ENCODE results near the gene SLC25A42.

Gene SLC25A42

GRCh38 chr19:19051478-19052213 lies 12.1 kb upstream of the SLC25A42 start:
- no peak for FAIRE-seq

- FAIRE-seq: no peak
Measured at GRCh38 chr19:19052921-19053320, 10.9 kb upstream of the SLC25A42 start.

DNA sequence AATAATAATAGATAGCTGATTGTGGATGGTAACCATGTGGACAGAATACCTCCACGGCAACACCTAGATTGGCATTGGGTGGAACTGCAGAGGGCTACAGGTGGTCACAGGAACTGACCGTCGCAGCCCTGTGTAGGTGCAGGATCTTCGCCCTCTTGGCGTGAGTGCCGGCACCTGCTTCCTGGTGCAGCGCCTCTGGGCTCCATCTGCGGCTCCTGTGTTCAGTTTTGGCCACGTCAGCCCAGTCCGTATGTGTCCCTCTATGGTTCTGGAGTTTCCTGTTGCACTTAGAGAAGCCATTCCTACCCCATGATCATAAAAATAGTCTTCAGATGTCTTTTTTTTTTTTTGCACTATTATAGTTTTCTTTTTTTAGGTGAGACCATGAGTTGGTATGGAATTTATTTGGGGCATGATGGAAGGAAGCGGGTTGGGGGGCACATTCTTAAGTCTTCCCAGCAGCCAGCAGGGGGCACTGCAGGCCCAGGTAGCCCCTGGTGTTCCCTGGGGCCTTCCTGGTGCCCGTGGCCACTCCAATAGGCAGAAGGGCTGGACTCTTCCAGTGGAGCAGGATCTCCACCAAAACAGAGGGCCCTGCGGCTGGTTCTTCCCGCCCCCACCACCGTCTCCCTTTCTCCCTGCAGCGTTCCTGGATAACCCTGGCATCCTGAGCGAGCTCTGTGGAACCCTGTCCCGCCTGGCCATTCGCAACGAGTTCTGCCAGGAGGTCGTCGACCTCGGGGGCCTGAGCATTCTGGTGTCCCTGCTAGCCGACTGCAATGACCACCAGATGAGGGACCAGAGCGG lies 10.1 kb upstream of the SLC25A42 start:
- FAIRE-seq: no peak

DNA sequence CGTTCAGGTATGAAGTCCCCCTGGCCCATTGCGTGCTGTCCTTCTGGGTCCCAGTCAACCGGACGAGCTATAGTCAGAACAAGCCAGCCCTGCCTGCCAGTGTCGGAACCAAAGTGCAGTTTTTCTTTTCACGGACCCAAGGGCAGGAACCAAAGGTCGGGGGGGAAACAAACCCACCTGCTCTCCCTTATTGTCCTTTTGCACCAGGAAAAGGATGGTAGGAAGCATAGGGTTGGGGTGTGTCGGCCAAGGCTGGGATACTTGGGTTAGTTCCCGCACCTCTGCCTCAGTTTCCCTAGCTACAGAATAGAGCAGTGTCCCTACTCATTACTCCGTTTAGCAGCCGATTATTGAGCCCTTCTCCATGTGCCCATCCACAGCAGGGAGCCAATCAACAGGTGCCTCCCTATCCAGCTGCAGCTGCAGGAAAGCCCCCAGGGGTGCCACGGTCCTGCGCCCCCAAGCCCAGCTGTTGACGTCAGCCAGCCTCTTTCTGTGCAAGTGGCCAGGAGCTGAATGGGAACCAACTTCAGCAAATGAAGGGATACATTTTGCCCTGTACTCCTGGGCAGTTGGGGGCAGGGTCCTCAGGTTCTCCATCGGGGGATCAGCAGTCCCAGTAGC lies 9.4 kb upstream of the SLC25A42 start:
- no peak for FAIRE-seq

GRCh38 chr19:19054939-19055440 lies 8.8 kb upstream of the SLC25A42 start:
- no peak for FAIRE-seq

DNA sequence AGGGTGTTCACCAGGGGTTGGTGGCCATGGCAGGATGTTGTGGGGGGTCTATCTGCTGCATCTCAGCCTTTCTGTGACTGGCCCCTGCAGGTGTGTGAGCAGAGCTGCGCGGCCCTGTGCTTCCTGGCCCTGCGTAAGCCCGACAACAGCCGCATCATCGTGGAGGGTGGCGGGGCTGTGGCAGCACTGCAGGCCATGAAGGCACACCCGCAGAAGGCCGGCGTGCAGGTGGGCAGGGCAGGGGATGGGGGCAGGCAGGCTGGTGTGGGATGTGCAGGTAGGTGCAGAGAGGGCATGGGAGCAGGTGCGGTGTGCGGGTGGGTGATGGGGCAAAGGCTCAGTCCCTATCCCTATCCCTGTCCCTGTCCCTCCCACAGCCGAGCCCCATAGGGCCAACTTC lies 8.1 kb upstream of the SLC25A42 start:
- FAIRE-seq: no peak

- no peak for FAIRE-seq
Measured at GRCh38 chr19:19056636-19057275, 7.0 kb upstream of the SLC25A42 start.

DNA sequence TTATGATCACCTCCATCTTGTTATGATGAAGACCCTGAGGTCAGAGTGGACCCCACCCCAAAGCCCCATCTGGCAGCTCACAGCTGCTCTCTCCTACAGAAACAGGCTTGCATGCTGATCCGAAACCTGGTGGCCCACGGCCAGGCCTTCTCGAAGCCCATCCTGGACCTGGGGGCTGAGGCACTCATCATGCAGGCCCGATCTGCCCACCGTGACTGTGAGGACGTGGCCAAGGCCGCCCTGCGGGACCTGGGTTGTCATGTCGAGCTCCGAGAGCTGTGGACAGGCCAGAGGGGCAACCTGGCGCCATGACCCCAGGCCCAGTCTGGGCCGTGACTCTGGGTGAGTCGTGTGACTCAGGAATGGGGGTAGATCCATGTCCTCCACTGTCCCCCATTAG lies 6.5 kb upstream of the SLC25A42 start:
- FAIRE-seq: no peak

DNA sequence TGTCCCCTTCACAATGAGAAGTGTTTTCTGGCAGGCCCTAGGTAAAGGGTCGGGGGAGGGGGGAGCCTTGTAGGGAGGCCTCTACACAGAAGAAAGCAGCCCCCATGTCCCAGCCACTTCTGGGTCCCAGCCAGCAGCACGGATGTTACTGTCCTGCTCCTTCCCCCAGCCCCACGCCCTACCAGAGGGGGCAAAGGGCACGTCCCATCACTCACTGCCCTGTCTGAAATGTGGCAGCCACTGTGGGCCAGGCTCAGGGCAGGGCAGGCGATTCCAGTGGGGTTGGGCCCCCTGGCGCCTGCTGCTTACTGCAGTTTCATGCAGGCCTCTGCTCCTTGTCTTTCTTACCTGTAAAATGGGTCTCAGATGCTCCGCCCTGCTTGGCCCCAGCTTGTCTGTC lies 6.1 kb upstream of the SLC25A42 start:
- FAIRE-seq: no peak

GRCh38 chr19:19059018-19059836 lies 4.6 kb upstream of the SLC25A42 start:
- no peak for FAIRE-seq

DNA sequence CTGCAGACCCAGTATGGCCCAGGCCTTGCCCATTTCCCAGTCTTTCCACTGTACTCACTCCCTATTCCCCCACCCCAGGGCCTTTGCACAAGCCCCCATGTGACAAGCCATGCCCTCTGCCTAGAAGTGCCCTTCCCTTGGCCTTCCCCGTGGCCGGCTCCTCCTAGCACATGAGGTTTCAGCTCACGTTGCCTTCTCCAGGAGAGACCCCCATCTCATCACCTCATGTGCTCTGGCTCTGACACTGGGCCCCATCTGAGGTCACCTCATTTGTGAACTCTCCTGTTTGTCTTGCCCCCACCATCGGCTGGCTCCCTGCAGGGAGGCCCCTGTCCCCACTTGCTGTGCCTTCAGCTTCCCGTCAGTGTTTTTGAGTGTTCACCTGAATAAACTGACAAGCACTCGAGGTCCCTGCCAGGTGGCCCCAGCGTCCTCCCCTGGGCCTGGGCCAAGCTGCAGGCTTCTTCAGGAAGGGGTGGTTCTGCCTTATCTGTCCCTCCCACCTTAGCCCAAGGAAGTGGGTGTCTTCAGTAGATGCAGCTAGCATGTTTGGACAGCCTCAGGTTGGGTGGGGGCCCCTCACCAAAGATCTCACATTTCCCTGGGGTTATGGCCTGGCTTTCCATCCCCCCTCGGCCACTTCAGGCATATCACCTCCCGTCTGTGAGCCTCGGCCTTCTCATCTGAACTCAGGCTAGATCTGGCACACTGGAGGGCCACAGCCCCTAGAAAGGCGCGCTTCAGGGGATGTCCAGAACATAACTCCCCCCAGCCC lies 3.8 kb upstream of the SLC25A42 start:
- no peak for FAIRE-seq

GRCh38 chr19:19061506-19061905 lies 2.3 kb upstream of the SLC25A42 start:
- FAIRE-seq: no peak

DNA sequence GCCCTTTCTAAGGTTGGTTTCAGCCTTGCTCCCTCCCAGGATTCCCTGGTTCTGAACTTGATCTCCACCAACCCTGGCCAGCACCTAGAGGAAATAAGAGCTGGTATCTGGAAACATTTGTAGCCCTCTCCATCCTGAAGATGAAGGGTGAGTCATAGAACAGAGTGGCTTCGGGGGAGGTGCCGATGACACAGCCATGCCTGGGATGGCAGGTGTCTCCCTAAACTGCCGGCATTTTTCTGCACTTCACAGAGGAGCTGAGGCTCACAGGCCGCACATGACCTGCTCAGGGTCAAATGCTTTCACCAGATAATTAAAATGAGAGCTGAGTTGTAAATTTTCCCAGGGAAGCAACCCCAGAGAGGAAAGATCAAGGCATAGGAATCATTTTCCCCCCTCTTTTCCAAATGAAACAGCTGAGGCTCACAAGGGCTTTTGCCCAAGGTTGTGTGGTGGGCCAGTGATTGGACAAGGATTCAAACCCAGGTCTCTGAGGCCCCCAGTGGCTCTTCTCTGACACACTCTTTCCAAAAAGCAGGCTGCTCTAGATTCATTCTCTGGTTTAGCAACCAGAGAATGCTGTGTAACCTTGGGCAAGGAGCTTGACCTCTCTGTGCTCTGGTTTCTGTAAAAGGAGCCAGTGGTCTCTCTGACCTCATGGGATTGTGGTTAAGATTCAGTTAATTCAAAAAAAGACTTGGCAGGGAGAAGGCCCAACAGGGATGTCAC lies 1.2 kb upstream of the SLC25A42 start:
- FAIRE-seq: no peak

DNA sequence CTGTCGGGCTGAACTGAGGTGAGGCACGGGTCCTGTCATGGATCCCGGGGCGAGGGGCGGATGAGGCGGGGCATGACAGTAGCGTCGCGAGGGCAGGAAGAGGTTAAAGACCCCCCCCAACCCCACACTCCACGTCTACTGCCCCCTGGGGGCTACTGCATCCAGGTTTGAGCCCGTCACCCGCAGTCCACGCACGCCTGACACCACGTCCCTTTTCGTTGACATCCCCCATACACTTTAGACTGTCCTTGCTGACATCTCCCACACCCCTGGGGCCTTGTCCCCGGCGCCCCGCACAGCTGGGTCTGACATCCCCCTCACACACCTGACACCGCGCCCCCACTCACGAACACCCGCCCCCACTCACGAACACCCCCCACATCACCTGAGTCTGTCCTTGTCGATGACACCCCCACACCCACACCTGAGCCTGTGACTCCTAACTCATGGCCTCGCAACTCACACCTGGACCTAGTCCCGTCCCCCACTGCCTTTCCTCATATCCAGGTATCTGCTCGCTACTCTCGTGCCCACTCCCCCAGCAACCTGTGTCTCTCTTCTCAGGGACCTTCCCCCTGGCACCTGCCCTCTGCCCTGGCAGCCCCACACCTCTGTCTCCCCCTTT lies 416 bp downstream of the SLC25A42 start:
- no peak for FAIRE-seq

DNA sequence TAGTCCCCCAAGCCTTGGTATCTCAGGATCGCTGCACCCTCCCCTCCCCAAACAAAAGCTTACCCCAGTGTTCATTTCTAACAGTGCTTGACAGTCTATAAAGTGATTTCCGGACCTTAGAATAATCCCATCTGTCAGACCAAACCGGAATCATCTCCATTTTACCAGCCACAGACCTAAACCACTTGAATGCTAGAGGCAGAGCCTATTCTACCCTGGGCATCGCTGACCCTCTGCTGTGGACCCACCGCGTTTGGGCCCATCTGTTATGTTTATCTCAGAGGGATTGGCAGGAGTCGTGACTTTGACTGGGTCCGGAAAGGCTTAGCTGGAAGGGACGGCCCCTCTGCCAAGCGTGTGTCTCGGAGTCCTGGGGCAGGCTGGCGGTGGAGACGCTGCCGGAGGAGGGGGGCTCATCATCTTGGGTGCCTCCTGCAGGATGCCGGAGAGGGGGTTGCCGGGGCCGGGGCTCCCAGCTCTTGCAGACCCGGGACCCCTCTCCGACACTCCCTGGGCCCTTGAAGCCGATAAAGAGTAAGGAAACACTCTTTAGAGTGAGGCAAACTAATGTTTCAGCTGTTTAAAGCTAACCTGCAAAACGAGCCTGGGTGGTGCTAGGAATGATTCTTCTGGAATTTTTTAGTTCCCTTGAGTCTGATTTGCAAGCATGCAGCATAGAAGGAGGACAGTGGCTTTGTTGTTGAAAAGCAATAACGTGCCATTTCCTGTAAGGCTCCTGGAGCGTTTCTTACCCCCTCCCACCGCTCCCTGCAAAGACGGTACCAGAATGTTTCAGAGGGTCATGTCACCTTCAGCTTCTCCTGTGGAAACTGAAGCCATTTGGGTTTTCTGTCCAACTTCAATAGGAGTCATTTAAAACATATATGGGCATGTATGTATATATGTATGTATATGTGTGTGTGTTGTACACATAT lies 1.3 kb downstream of the SLC25A42 start:
- FAIRE-seq: no peak

DNA sequence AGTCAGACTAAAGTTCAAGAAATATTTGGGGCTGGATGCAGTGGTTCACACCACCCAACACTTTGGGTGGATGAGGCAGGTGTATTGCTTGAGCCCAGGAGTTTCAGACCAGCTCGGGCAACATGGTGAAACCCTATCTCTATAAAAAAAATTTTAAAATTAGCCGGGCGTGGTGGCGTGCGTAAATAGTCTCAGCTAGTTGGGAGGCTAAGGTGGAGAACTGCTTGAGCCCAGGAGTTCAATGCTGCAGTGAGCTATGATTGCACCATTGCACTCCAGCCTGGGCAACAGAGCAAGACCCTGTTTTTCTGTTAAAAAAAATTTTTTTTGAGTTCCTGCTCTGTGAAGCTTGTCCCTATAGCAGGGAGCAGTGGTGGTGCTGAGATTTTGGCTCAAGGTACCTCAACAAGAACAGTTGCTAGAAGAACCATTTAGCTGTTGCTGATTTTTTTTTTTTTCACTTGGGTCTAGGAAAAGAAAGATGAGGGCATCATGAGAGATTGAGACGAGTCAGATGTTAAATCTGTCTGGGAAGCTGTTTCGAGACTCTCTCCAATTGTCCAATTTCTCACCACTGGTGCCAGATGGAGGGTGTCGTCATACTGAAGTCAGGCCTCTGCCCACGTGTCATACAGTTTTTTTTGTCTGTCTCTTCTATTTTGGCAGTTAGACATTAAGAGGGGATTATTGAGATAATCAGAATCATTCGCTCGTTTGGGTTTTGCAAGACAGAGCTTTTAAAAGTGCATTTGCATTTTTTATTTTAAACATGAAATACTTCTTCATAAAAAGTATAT lies 3.7 kb downstream of the SLC25A42 start:
- no peak for FAIRE-seq

GRCh38 chr19:19068659-19069654 lies 5.2 kb downstream of the SLC25A42 start:
- no peak for FAIRE-seq

Measured in A204.1 (cell line).